ENCODE measurements around the gene SF1. TPM values are rescaled to one million over a fixed set of nuclear protein-coding genes. Genes with fewer than 3 reads are reported as not detected.

SF1 gene
- total and polyA plus RNA-seq, 9 of the 15 experiments (the other 6 are each of a cell fraction or from before 2014, with no cell fraction given), result 13.1 to 334 (median 111) TPM

DNA sequence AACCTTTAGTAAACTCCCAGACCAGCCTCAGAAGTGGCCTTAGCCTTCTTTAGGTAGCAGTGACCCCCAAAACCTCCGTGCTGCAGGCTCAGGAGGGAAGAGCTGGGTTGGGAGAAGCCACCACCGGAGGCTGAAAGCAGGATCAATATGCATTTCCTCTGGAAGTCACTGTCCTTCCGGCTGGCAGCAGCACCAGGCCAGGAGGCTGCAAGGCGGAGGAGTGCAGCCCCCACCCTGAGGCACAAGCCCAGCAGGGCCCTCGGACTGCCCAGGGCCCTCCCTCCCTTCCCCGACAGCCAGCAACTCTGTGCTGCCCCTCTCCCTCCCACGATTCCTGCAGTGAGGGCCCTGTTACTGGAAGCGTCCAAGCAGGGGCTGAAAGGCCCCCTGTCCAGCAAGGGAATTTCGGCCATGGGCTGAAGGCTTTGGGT is 52.1 kb downstream of the SF1 start:
- intact Hi-C loops (cut with micrococcal nuclease) (loop anchor here (10.0 kb wide), 1 partner anchor 71 kb away; no protein-coding TSS in a partner anchor), in situ Hi-C loops (cut with MboI) (no loop called here)
- ChIA-PET POLR2A (interaction anchor here (0.6 to 1.5 kb wide), 2 partner anchors 13 to 85 kb away, joined by 3 read pairs; no protein-coding TSS in a partner anchor), CTCF (ENCODE audit: low intra/inter-chr PET ratio) (no interaction called here)
- no peaks in the 10 kb centered on the region for H3K9me3 ChIP-seq (replicated peaks; ENCODE audit: control insufficient read depth, insufficient read depth, low read depth, low read length)
- no peak overlapping the region for H3K4me3 ChIP-seq
- H3K79me2 ChIP-seq (ENCODE audit: control insufficient read depth, insufficient read depth, low read length), result no peaks in the 10 kb centered on the region
- no peak for ATAC-seq
- no peak overlapping the region for H3K27ac ChIP-seq (ENCODE audit: extremely low read depth, low read depth, low read length)
- no peak for DNase-seq (ENCODE audit: extremely low read depth in 1 of 4, low spot score in 3 of 4)
- H3K4me1 ChIP-seq (replicated peaks in 1 of 2; ENCODE audit: control insufficient read depth in 2 of 2, insufficient read depth in 2 of 2, low read length in 2 of 2), result peaks cover 0 to 29% of the 10 kb centered on the region in 2 experiments; a peak in 4 of 5 replicates
- H3K4me2 ChIP-seq (ENCODE audit: insufficient read depth, low read length), result no peak overlapping the region
- no peaks in the 10 kb centered on the region for H3K9me1 ChIP-seq (ENCODE audit: control insufficient read depth, insufficient read depth, low read length)
- TF ChIP-seq CCAR2 (IDR thresholded peaks at IDR 0.05; ENCODE audit: low read depth, low read length), result no peak
- TF ChIP-seq TGIF2 (CRISPR knock-in tag; IDR thresholded peaks at IDR 0.05), result no peak
- no peak for TF ChIP-seq NELFE (IDR thresholded peaks at IDR 0.05; ENCODE audit: insufficient read depth, insufficient read length)
- TF ChIP-seq ZNF551 (CRISPR knock-in tag; IDR thresholded peaks at IDR 0.05), result no peak
- FAIRE-seq, result no peak
- H2AFZ ChIP-seq (ENCODE audit: low read depth, low read length), result no peak overlapping the region
- peak overlapping the region in 1 of 2 experiments; percentile 65; a peak in 1 of 4 replicates for H3K9ac ChIP-seq (ENCODE audit: insufficient read depth in 1 of 2, low read depth in 2 of 2, low read length in 2 of 2)
- no peaks in the 10 kb centered on the region; the same call in 1 of the 2 replicates for H4K20me1 ChIP-seq (replicated peaks; ENCODE audit: control insufficient read depth, insufficient read depth, low read length)
- H3K27me3 ChIP-seq (ENCODE audit: control insufficient read depth in 2 of 2, insufficient read depth in 2 of 2, low read length in 2 of 2), result peaks cover 0 to 4% of the 10 kb centered on the region in 2 experiments; a peak in 1 of 5 replicates
- BruUV-seq (replicated peaks), result no TSS peak
- 6% methylated on average over 7 of the region's 9 CpGs for WGBS (ENCODE audit: insufficient coverage, low coverage, missing lambda C conversion rate)
- no peaks in the 10 kb centered on the region for H3K36me3 ChIP-seq (ENCODE audit: control insufficient read depth, insufficient read depth, low read length)

DNA sequence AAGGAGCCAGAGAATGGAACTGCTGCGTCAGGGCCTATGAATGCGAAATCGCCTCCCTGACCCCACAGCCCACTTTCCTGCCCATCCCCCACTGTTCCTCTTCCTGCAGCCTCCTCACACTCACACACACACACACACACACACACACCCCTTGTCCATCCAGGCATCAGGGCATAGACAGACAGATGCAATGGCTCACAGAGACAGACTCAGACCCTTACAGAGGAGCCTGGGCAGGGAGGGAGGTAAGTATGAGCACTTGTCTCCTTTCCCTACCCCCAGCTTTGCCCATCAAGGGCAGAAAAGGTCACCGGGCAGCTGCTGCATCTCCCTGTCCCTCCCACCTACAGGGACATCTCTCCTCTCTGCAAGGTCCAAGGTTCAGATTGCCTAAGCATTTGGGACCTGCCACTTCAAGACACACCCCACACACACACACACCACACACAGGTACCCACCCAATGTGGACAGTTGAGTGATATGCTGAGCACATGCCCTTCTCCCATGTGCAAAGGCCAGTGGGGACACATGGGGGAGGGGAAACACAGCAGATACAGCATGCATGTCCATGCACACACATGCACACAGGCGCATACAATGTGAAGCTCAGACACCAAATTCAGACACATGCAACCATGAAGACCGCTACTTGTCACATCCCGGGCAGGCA is 53.3 kb downstream of the SF1 start:
- no peak overlapping the region for H3K4me3 ChIP-seq
- no peaks in the 10 kb centered on the region for H3K9me1 ChIP-seq (ENCODE audit: control insufficient read depth, insufficient read depth, low read length)
- peaks cover 0 to 14% of the 10 kb centered on the region in 2 experiments; a peak in 3 of 5 replicates for H3K27me3 ChIP-seq (ENCODE audit: control insufficient read depth in 2 of 2, insufficient read depth in 2 of 2, low read length in 2 of 2)
- H4K20me1 ChIP-seq (replicated peaks; ENCODE audit: control insufficient read depth, insufficient read depth, low read length), result peaks cover 2% of the 10 kb centered on the region; the same call in 1 of the 2 replicates
- H3K4me2 ChIP-seq (ENCODE audit: insufficient read depth, low read length), result no peak overlapping the region
- no TSS peak for BruUV-seq (replicated peaks)
- intact Hi-C loops (cut with micrococcal nuclease) (loop anchor here (10.0 kb wide), 1 partner anchor 70 kb away; no protein-coding TSS in a partner anchor), in situ Hi-C loops (cut with MboI) (no loop called here)
- H2AFZ ChIP-seq (ENCODE audit: low read depth, low read length), result no peak overlapping the region
- no peak overlapping the region for H3K9ac ChIP-seq (ENCODE audit: insufficient read depth in 1 of 2, low read depth in 2 of 2, low read length in 2 of 2)
- no peak for DNase-seq (ENCODE audit: extremely low read depth in 1 of 4, low spot score in 3 of 4)
- H3K36me3 ChIP-seq (ENCODE audit: control insufficient read depth, insufficient read depth, low read length), result no peaks in the 10 kb centered on the region
- H3K9me3 ChIP-seq (replicated peaks; ENCODE audit: control insufficient read depth, insufficient read depth, low read depth, low read length), result no peaks in the 10 kb centered on the region
- no peak overlapping the region for H3K27ac ChIP-seq (ENCODE audit: extremely low read depth, low read depth, low read length)
- no peak for ATAC-seq
- POLR2A ChIA-PET, result interaction anchor here (0.5 to 0.6 kb wide), 3 partner anchors 13 to 182 kb away, joined by 3 to 4 read pairs (median 3); no protein-coding TSS in a partner anchor
- CTCF ChIA-PET (ENCODE audit: low intra/inter-chr PET ratio), result interaction anchor here (0.6 kb wide), 1 partner anchor 312 kb away, joined by 3 read pairs; no protein-coding TSS in a partner anchor
- no peak for FAIRE-seq
- peaks cover 0 to 26% of the 10 kb centered on the region in 2 experiments; a peak in 4 of 5 replicates for H3K4me1 ChIP-seq (replicated peaks in 1 of 2; ENCODE audit: control insufficient read depth in 2 of 2, insufficient read depth in 2 of 2, low read length in 2 of 2)
- WGBS (ENCODE audit: insufficient coverage, low coverage, missing lambda C conversion rate), result 14% methylated on average over 7 of the region's 7 CpGs
- no peaks in the 10 kb centered on the region for H3K79me2 ChIP-seq (ENCODE audit: control insufficient read depth, insufficient read depth, low read length)
- 0 out of 2 replicates have a peak, but pooled peaks have one; percentile 16 for TF ChIP-seq CBFA2T3 (IDR thresholded peaks at IDR 0.05)

Measured in K562 (cell line).